Measurements from ENCODE around the gene PSMB7.

Gene PSMB7

GRCh38 chr9:124330011-124330697, 85.1 kb downstream of the PSMB7 start:
- no peak overlapping the region for H3K27ac ChIP-seq
- TF ChIP-seq ZFX (IDR thresholded peaks at IDR 0.05) (no peak), CTCF (conservative IDR thresholded peaks at IDR 0.05) (no peak)

- TF ChIP-seq ZFX (IDR thresholded peaks at IDR 0.05) (no peak), CTCF (conservative IDR thresholded peaks at IDR 0.05) (no peak)
- no peak overlapping the region for H3K27ac ChIP-seq
Observed at GRCh38 chr9:124329206-124329792, 85.9 kb downstream of the PSMB7 start.

- TF ChIP-seq CTCF (conservative IDR thresholded peaks at IDR 0.05) (no peak), ZFX (IDR thresholded peaks at IDR 0.05) (no peak)
- H3K27ac ChIP-seq, result no peak overlapping the region
Observed at GRCh38 chr9:124328285-124328684, 87.0 kb downstream of the PSMB7 start.

GRCh38 chr9:124327491-124327890, 87.8 kb downstream of the PSMB7 start:
- H3K27ac ChIP-seq, result no peak overlapping the region
- no peak for TF ChIP-seq ZFX (IDR thresholded peaks at IDR 0.05)
- no peak for TF ChIP-seq CTCF (conservative IDR thresholded peaks at IDR 0.05)

GRCh38 chr9:124326378-124326777, 88.9 kb downstream of the PSMB7 start:
- TF ChIP-seq CTCF (conservative IDR thresholded peaks at IDR 0.05) (no peak), ZFX (IDR thresholded peaks at IDR 0.05) (no peak)
- no peak overlapping the region for H3K27ac ChIP-seq

- H3K27ac ChIP-seq, result no peak overlapping the region
- no peak for TF ChIP-seq ZFX (IDR thresholded peaks at IDR 0.05)
- TF ChIP-seq CTCF (conservative IDR thresholded peaks at IDR 0.05), result no peak
Observed at GRCh38 chr9:124325816-124326215, 89.4 kb downstream of the PSMB7 start.

- no peak for TF ChIP-seq ZFX (IDR thresholded peaks at IDR 0.05)
- TF ChIP-seq CTCF (conservative IDR thresholded peaks at IDR 0.05), result no peak
- H3K27ac ChIP-seq, result no peak overlapping the region
Observed at GRCh38 chr9:124323904-124324303, 91.3 kb downstream of the PSMB7 start.
